Epithelial cell of prostate (primary cell): ENCODE results near the gene SETD2.
A peak's percentile ranks its signal among the peaks of the same experiment; 100 is the strongest.
"Not testable (repeated sequence)": the region's sequence is repeated elsewhere in the genome, so short reads cannot be mapped to it uniquely, and the experiment has no call there.

Experiments
- DNase-seq: peaks from one replicate; pipeline ENCODE4 v3.0.0-alpha.2; 2011; ENCODE audit warnings: low read depth, low spot score
- H3K27ac ChIP-seq: fragments of 450-650 bp; 2 replicates; pipeline ENCODE4 v1.5.1; 2017; ENCODE audit warnings: mild to moderate bottlenecking

SETD2 gene

DNA sequence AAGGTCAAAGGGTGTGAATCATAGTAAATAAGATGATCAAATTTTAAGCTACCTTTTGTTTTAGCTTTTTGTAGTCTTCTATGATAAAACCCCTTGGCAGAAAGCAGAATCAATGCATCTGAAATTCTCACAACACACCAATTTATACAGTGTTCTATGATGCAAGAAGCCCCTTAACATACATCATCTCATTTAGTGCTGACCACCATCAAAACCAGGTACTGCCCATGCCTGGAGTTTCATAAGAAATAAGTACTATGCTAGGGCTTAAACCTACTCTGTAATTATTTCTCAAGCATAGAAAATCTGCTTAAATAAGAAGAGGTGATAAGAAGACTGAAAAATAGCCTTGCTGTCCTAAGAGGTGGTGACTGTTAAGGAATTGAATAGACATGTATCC is 116.8 kb downstream of the SETD2 start:
- no peak overlapping the region for H3K27ac ChIP-seq
- DNase-seq = no peak

- no peak for DNase-seq
- no peak overlapping the region for H3K27ac ChIP-seq
Measured at GRCh38 chr3:47042231-47042791, 121.6 kb downstream of the SETD2 start.

GRCh38 chr3:47041114-47041513 is 122.8 kb downstream of the SETD2 start:
- no peak for DNase-seq
- H3K27ac ChIP-seq = no peak overlapping the region

DNA sequence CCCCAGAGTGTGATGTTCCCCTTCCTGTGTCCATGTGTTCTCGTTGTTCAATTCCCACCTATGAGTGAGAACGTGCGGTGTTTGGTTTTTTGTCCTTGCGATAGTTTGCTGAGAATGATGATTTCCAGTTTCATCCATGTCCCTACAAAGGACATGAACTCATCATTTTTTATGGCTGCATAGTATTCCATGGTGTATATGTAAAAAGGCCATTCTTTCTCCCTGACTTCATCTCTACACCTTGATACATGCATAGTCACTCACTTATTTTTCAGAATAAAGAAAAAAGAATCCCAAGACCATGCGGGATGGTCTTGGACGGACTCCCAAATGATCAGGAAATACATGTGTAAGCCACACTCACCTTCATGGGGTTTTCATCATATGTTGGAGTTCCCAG is 126.6 kb downstream of the SETD2 start:
- peak overlapping the region; percentile 24 for H3K27ac ChIP-seq
- DNase-seq = not testable (repeated sequence)

DNA sequence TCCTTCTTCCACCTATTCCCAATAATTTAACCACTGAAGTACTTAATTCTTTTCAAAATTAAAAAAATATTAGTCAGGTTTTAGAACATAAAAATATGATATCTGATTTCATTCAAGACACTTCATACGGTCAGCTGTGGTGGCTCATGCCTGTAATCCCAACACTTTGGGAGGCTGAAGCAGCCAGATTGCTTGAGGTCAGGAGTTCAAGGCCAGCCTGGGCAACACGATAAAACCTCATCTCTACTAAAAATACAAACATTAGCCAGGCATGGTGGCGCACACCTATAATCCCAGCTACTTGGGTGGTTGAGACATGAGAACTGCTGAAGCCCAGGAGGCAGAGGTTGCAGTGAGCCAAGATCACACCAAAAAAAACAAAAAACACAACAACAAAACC is 127.8 kb downstream of the SETD2 start:
- H3K27ac ChIP-seq = no peak overlapping the region
- DNase-seq = no peak

- no peak overlapping the region for H3K27ac ChIP-seq
- no peak for DNase-seq
Measured at GRCh38 chr3:47035645-47036044, 128.3 kb downstream of the SETD2 start.

- no peak overlapping the region for H3K27ac ChIP-seq
- DNase-seq = no peak
Measured at GRCh38 chr3:47034868-47035489, 128.9 kb downstream of the SETD2 start.

- not testable (repeated sequence) for DNase-seq, H3K27ac ChIP-seq
Measured at GRCh38 chr3:47031041-47031440, 132.9 kb downstream of the SETD2 start.

GRCh38 chr3:47028667-47029066 is 135.2 kb downstream of the SETD2 start:
- no peak for DNase-seq
- H3K27ac ChIP-seq = no peak overlapping the region

- DNase-seq = no peak
- no peak overlapping the region for H3K27ac ChIP-seq
Measured at GRCh38 chr3:47028146-47028545, 135.8 kb downstream of the SETD2 start.

DNA sequence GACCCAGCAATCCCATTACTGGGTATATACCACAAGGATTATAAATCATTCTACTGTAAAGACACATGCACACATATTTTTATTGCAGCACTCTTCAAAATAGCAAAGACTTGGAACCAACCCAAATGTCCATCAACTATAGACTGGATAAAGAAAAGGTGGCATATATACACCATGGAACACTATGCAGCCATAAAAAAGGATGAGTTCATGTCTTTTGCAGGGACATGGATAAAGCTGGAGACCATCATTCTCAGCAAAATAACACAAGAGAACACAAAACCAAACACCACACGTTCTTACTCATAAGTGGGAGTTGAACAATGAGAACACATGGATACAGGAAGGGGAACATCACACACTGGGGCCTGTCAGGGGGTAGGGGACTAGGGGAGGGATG is 137.5 kb downstream of the SETD2 start:
- not testable (repeated sequence) for H3K27ac ChIP-seq, DNase-seq

DNA sequence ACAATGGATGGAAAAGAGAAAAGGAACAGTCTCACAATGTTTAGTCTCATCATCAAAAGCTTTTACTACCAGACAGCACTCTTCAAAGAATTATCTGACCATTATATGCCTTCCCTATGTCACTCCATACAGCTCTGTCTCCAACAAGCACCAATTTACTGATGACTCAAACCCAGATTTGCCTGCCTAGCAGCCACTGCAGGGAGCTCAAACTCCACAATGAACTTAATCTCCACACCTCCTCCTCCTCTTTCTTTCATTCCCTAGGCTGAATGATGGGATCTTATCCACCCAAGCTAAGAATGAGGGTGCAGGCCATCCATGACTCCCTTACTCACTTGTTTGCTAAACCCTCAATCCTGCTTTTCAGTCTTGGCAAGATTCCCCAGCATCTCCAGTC is 139.0 kb downstream of the SETD2 start:
- no peak overlapping the region for H3K27ac ChIP-seq
- no peak for DNase-seq

DNA sequence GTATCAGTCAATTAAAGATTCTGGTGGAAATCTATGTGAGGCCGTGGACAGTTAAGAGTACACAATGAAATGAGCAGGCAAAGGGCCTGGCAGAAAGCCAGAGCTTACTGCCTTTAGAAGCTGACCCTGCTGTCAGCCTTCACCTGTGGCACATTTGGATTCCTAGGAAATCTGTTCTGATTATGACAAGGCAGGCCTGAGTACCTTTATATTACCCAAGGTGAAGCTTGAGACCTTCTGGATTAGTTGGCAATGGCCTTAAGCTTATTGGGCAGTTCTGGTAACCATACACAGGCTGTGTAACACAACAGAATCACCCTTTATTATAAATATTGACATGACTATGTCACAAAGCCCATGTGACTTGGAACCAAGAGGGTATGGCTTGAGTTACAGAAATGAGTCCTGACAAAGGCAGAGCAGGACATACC is 141.3 kb downstream of the SETD2 start:
- no peak overlapping the region for H3K27ac ChIP-seq
- DNase-seq = no peak

DNA sequence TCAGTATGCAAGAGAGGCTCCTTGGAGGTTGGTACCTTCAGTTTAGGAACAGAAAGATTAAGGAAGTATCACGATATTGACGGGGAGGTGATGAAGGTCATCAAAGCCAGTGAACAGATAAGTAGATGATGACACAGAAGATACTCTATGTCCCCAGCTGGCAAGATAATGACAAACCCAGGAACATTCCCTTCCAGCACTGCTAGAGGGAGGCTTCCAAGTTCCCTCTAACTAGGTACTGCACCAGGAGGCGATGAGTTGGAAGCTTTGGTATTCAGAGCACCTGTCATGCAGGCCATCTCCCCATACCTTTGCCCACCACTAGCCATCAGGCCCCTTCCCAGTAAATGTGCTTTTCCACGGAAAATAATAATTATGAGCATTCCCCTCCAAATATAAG is 143.6 kb downstream of the SETD2 start:
- DNase-seq = no peak
- H3K27ac ChIP-seq = no peak overlapping the region

DNA sequence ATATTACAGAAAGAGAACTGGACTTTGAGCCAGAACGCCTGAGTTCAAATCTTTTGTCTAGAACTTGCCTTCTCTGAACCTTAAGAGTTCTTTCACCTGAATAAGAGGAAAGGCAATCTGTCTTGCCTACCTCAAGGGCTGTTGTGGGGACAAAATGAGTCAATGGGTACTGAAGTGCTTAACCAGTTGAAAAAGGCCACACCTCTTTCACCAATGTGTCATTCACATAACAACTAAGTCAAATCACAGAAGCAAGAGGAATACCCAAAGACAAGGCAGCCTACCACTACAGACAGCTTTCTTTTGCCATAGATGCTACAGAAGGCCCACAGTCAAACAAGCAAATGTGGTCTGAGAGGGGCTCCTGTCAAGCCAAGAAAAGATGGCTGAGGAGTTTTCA is 144.7 kb downstream of the SETD2 start:
- DNase-seq = peak; percentile 39
- no peak overlapping the region for H3K27ac ChIP-seq

- peak overlapping the region; percentile 38 for H3K27ac ChIP-seq
- no peak for DNase-seq
Measured at GRCh38 chr3:47018269-47018611, 145.7 kb downstream of the SETD2 start.

DNA sequence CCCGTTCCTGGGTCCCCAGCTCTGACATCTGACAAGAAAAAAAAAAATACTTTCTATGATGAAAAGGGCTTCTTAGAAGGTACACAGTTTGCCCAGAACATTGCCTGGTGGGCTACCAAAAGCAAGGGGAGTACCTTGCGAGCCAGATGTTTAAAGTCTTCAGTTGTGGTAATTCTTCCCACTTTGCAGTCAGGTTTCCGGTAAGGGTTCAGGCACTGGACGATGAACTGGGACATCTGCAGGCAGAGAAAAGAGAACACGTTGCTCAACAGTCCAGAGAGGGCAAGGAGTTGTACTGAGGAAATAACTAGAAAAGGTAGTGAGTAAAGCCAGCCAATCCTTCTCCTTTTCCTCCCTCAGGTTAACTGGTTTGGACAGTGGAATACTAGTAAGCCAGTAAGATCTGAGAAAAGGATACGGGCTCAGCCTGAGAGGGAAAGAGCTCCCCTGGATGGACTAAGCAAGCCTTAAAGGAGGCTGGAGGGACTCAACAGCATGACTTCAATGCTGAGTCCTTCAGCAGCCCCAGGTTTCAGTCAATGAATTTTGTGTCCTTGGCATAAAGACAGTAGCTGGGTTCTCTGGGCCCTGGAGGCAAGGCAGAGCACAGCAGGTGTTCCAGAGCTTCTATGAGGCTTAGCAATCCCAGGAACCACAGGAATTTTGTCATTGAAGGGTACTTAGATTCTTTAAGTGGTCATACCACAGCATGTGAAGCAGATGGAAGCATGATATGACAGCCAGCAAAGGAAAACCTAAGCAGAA is 146.2 kb downstream of the SETD2 start:
- H3K27ac ChIP-seq = peak overlapping the region; percentile 38
- no peak for DNase-seq

GRCh38 chr3:47016934-47017435 is 146.9 kb downstream of the SETD2 start:
- H3K27ac ChIP-seq = peak overlapping the region; percentile 38

GRCh38 chr3:47016086-47016933 is 147.6 kb downstream of the SETD2 start:
- no peak for DNase-seq
- peak overlapping the region; percentile 38 for H3K27ac ChIP-seq

More at GRCh38 chr3:47016934-47017435, 146.9 kb downstream of the SETD2 start:
- no peak for DNase-seq

DNA sequence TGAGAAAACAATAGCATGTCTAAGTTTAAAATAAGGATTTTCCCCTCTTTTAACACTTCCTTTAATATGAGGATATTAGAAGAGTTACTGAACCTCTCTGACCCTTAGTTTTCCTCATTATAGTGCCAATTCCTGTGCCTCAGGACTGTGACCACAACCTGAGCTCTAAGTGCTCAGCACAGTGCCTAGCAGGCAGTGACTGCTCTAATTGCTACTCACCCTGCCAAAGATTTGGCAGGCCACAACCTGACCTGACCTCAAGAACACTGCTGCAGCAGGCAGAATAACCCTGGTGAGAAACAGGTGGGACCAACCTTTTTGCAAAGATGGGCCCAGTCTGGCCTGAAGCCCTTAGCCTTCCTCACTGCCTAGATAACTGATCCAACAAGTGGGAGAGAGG is 148.8 kb downstream of the SETD2 start:
- no peak for DNase-seq
- no peak overlapping the region for H3K27ac ChIP-seq

DNA sequence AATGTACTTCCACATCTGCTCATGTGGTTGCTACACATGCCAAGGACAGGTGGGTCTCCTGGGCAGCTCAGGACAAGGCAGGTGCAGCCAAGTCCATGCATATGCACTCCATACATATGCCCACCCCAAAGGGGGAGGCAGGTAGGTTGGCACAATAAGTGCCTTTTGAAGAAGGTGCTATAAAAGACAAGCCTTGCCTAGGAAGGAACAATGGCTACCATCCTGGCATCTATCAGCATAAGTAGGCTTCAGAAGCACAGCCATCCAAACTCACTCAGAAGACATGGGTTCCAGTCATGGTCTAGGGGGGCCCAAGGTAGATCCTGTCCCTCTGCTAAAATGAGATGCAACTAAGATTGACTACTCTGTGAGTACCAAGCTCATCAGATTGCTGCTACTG is 149.9 kb downstream of the SETD2 start:
- H3K27ac ChIP-seq = no peak overlapping the region
- no peak for DNase-seq
